CD4-positive, alpha-beta T cell treated with Interleukin-10 for 1 hour (primary cell): ENCODE data around the gene UNC13D.
"Not testable (repeated sequence)": the region's sequence is repeated elsewhere in the genome, so short reads cannot be mapped to it uniquely, and the experiment has no call there.

Experiments used
- DNase-seq: peaks from one replicate; pipeline ENCODE4 v3.0.0-alpha.2; 2020

UNC13D gene

GRCh38 chr17:75874323-75875181 is 30.3 kb upstream of the UNC13D start:
- no peak for DNase-seq

DNA sequence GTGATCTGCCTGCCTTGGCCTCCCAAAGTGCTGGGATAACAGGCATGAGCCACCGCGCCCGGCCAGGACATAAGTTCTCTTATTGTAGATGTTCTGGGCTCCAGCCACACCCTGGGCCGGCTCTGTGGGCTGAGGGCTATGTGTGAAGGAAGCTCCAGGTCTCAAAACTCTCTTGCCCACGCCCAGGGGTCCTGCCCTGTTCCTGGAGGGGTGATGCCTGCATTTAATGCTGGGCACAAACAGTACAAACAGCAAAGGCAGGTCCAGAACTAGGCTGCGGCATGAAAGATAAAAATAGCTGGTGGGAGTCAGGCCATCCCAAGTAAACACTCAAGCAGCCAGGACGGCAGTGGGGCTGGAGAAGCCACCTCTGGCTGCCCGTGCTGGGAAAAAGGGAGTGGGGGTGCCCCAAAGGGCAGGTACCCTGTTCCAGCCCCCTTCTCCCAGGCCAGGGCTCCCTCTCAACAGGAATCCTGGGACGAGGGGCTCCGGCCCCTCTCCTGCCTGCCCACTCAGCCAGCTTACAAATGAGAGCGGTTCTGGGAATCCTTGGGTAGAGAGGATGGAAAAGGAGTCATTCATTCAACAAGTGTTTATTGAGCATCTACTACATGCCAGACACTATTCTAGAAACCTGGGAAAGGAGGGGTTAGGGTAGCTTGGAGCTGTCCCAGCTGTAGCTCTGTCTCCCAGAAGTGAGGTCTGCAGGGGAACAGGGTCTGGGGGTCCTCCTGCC is 29.6 kb upstream of the UNC13D start:
- no peak for DNase-seq

DNA sequence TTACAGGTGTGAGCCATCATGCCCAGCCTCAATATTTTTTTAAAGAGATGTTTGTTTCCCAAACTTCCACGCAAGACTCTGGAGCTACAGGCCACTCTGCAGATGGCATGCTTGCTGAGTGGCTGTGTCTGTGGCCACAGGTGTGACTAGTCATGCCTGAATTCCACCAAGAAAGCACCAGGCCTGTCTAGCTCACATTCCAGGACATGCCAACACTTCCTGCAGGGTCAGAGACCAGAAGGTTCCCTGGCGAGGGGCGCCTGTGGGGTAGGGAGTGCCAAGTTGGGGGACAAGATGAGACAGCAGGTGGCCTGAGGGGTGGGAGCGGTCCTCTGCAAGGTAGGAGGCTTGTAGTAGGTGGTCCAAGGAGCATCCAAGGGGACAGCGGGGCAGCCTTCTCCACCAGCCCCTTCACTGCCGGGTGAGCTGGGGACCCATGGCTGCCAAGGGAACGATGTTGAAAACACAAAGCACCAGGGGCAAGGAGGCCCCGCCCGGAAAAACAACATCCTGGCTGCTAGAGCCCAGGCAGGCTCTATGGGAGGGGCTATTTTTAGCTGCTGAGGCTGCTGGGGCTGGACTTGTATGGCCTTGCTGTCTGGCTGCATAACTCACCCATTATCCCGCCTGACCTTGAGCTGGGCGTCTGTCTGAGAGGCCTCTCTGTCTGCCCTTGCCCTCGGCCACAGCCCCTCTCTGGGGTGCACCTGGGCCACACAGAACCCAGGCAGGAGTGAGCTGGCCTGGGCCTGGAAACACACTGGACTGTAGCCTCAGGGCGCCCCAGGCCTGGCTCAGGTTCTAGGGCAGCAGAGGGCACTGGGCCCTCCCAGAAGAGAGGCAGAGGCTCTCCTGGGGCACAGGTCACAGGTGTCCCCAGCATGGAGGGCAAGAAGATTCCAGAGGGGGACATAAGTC is 28.5 kb upstream of the UNC13D start:
- peak; percentile 80 for DNase-seq

DNA sequence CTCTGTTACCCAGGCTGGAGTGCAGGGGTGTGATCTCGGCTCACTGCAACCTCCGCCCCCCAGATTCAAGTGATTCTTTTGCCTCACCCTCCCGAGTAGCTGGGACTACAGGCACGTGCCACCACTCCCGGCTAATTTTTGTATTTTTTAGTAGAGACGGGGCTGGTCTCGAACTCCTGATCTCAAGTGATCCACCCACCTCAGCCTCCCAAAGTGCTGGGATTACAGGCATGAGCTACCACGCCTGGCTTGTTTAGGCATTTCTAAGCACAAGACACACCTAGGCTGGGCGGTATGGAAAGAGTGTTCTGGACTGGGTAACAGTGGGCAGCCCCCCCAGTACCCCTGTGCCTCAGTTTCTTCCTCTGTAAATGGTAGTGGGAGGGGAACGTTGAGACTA is 26.0 kb upstream of the UNC13D start:
- not testable (repeated sequence) for DNase-seq

GRCh38 chr17:75869282-75870141 is 25.3 kb upstream of the UNC13D start:
- no peak for DNase-seq

- not testable (repeated sequence) for DNase-seq
These were observed 24.6 kb upstream of the UNC13D start for GRCh38 chr17:75868730-75869281.

DNA sequence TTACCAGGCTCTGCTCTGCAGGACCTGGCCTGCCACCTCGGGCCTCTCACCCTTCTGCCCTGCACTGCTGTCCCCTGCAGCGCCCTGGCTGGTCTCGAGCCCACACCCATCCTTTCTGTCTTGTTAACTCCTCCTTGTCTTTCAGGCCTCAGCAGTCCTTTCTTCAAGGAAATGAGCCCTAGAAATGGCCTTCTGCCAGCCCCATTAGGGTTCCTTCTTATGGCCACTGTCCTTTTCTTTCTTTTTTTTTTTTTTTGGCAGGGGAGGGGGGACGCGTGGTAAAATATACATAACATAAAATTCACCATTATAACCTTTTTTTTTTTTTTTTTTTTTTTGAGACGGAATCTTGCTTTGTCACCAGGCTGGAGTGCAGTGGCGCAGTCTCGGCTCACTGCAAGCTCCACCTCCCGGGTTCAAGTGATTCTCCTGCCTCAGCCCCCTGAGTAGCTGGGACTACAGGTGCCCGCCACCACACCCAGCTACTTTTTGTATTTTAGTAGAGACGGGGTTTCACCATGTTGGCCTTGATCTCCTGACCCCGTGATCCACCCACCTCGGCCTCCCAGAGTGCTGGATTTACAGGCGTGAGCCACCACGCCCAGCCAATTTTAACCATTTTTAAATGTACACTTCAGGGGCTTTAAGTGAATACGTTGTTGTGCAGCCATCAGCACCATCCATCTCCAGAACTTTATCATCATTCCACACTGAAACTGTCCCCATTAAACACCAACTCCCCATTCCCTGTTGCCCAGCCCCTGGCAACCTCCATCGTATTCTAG is 21.4 kb upstream of the UNC13D start:
- DNase-seq: not testable (repeated sequence)

DNA sequence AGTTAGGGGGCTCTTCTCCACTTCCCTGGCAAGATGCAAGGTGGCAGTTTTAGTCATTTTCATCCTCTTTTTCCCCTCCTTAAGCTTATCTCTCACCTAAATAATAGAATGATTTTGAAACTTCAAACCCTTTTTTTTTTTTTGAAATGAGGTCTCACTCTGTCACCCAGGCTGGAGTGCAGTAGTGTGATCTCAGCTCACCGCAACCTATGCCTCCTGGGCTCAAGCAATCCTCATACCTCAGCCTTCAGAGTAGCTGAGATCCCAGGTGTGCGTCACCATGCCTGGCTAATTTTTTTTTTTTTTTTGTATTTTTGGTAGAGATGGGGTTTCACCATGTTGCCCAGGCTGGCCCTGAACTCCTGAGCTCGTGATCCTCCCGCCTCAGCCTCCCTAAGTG is 20.7 kb upstream of the UNC13D start:
- DNase-seq: peak; percentile 39

DNA sequence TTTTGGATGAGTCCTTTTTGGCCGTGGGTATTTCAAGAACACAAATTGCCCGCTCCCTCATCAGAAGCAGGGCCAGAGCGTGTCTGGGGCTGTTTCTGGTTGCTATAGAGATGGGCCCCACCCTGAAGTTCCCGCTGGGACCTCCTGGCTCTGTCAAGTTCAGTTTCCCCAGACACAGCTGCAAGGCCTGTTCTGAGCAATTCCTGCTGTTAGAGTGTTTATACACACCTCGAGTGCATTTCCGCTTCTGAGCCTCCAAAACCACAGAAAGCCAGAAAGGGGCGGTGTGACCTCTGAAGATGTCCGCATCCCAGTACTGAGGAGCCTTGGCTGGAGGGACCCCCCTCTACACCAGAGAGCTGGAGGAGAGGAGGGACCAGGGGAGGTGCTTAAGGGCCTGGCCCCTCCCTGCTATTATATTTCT is 20.3 kb upstream of the UNC13D start:
- DNase-seq: peak; percentile 64

DNA sequence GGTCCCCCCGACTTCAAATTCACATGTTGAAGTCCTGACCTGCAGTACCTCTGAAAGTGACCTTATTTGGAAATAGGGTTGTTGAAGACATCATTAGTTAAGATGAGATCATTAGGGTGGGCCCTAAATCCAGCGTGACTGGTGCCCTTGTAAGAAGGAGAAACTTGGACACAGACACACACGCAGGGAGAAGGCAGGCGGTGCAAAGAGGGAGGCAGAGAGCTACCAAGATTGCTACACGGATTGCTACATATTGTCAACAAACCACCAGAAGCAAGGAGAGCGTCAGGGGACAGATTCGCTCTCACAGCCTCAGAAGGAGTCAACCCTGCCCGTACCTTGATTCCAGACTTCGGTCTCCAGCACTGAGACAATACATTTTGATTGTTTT is 17.7 kb upstream of the UNC13D start:
- no peak for DNase-seq

- DNase-seq: not testable (repeated sequence)
These were observed 15.2 kb upstream of the UNC13D start for GRCh38 chr17:75859358-75859757.

DNA sequence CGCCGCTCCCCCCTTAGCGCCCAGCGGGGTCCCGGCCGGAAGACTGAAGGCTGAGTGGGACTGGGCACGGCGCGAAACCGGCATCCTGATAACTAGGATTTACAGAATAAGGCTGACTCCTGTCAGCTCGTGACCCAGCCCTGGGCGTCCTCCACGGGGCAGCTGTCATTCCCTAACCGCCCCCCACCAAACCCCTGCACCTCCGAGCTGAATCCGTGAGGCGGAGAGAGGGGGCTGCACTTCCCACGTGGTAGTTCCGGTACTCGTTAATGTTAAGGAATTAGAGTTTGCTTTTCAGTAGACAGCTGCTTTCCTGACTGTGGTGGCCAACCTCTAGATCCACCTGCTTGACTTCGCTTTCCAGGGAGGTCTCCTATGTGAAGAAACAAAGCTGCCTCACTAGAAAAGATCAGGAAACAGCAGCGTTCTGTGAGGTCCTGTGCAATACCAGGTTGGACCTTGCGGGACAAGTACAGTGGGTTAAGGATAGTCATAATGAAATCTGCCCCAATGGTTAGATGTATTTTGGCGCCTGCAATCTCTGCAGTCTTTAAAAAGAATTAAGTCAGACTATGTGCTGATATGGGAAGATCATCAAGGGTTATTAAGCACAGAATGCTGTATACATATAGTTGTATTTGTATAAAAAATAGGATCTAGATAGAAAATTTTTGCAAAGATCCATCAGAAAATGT is 12.0 kb upstream of the UNC13D start:
- peak; percentile 18 for DNase-seq

DNA sequence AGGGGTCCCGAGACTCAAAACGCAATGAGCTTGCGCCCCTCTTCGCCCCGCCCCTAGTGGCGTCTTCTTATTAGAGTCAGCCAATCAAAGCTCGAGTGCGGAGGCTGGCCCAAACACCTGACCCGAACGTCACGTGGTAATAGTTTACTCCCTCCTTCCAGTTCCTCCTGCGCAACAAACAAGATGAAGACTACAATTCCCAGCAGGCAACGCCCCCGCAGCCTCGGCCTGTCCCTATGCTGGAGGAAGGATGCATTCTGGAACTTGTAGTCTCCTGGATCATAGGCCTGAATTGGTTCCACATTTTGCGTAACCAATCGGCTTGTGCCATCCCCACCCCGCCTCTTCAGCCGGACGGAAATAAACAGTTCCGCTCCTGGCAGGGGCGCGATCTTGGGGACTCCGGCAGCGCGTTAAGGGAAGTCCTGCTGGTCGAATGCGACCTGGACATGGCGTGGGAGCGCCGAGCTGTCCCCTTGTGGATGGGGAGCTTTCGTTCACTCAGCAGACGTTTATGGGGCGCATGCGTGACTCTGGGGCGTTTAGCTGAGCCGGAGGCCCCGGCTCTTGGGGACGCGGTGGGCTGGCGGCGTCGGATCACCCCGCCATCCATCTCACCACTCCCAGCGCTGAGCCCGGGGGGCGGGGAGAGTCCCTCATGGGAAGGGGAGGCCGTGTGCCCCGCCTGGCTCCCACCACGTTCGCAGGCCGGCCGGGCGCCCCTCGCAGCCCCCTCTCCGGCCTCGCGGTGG is 11.3 kb upstream of the UNC13D start, which contains the start of gene WBP2:
Gene WBP2 (minus strand): TSS at position 26 of the 752 bp plus-strand sequence. CDS start 38 bp downstream, outside the sequence.
- peak; percentile 99 for DNase-seq

- DNase-seq: no peak
These were observed 10.7 kb upstream of the UNC13D start for GRCh38 chr17:75854881-75855309.

DNA sequence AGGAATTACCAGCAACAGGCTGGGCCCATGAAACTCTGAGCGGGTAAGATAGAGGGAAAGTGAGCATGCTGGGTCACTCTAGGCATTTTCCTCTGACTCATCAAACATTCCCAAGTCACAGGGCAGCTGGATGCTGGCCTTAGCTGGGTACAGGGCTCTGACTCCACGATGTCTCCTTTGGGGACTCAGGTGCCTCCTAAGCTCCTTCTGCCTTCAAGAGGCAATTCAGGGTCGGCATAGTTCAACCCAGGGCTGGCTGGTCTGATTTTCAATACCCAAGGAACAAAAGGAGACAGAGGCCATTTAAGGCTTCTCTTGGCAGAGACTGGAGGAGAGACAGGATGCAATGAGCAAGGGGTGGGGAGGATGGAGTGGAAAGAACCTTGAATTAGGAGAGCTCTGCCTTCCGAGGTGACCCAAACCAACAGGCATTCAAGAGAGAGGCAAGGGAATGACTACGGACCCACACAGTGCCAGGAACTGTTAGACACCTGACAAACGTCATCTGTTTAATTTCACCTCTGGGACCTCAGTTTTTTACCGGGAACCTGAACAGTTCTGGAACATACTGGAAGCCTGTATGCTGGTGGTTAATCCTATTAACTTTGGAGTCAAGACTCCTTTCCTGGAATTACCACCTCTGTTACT is 10.0 kb upstream of the UNC13D start:
- DNase-seq: peak; percentile 23

DNA sequence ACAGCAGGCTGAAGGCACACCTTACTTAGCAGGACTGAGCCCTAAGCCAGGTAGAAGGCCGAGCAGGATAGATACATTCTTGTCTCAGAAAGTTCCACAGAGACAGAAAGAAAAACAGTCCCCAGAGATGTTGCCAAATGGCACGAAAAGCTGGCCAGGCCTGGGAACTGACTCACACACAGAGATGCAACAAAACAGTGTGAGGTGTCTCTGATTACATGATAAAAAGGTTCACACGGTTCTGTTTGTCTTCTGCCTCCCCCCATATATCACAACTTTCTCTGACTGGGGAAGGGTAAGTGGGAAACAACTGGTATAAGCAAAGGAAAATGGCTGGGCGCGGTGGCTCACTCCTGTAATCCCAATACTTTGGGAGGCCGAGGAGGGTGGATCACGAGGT is 9.2 kb upstream of the UNC13D start:
- DNase-seq: no peak

GRCh38 chr17:75851693-75851991 is 7.4 kb upstream of the UNC13D start:
- not testable (repeated sequence) for DNase-seq

GRCh38 chr17:75850928-75851692 is 6.9 kb upstream of the UNC13D start:
- no peak for DNase-seq
